SJSA1 (cell line): Measurements from ENCODE around the gene C5orf15. TPM values are rescaled to one million over a fixed set of nuclear protein-coding genes. Genes with fewer than 3 reads are reported as not detected.
"Not testable (repeated sequence)": the region's sequence is repeated elsewhere in the genome, so short reads cannot be mapped to it uniquely, and the experiment has no call there.

Experiments
- DNase-seq, 2 experiments: peaks; one replicate each; pipeline ENCODE4 v3.0.0-alpha.2; 2015 to 2020; ENCODE audit warnings: low spot score in 2 of 2, low read depth in 1 of 2
- H3K27ac ChIP-seq: fragments of 250-450 bp; sonication (Bioruptor Pico); 2 replicates; pipeline ENCODE4 v1.5.1; 2020; ENCODE audit warnings: mild to moderate bottlenecking, moderate library complexity
- H3K27me3 ChIP-seq: fragments of 250-450 bp; sonication (Bioruptor Pico); replicated peaks from 2 replicates; pipeline ENCODE4 v1.5.1; 2020; ENCODE audit warnings: mild to moderate bottlenecking, moderate library complexity
- H3K36me3 ChIP-seq: fragments of 250-450 bp; sonication (Bioruptor Pico); 2 replicates; pipeline ENCODE4 v1.5.1; 2020; ENCODE audit warnings: mild to moderate bottlenecking
- H3K4me1 ChIP-seq: fragments of 250-450 bp; sonication (Bioruptor Pico); replicated peaks from 2 replicates; pipeline ENCODE4 v1.6.1; 2021; ENCODE audit warnings: mild to moderate bottlenecking
- H3K4me3 ChIP-seq: fragments of 250-450 bp; sonication (Bioruptor Pico); 2 replicates; pipeline ENCODE4 v1.5.1; 2020; ENCODE audit warnings: mild to moderate bottlenecking
- H3K9me3 ChIP-seq: fragments of 250-450 bp; sonication (Bioruptor Pico); replicated peaks from 2 replicates; pipeline ENCODE4 v1.5.1; 2020; ENCODE audit warnings: mild to moderate bottlenecking
- total RNA-seq: library from RNA; depleted of rRNA; stranded (reverse); fragments of >200 nt; shearing (Covaris generic); gene quantifications from 2 replicates; pipeline ENCODE4 v1.2.3, GENCODE V29; 2014

C5orf15 gene
- total RNA-seq, 1 experiment from 2014 or later = 198 TPM

GRCh38 chr5:133962801-133963476 lies 5.5 kb downstream of the C5orf15 start:
- H3K27me3 ChIP-seq = no peaks in the 10 kb centered on the region
- no peaks in the 10 kb centered on the region for H3K9me3 ChIP-seq
- peak in 1 of 2 experiments; percentile 48 for DNase-seq
- no peak overlapping the region for H3K27ac ChIP-seq
- peaks cover 30% of the 10 kb centered on the region for H3K4me1 ChIP-seq
- no peak overlapping the region for H3K4me3 ChIP-seq
- H3K36me3 ChIP-seq = peaks cover 28% of the 10 kb centered on the region

GRCh38 chr5:133962131-133962530 lies 6.3 kb downstream of the C5orf15 start:
- Histone ChIP-seq H3K9me3 (no peaks in the 10 kb centered on the region), H3K4me3 (no peak overlapping the region), H3K27me3 (no peaks in the 10 kb centered on the region), H3K27ac (no peak overlapping the region), H3K36me3 (peaks cover 35% of the 10 kb centered on the region), H3K4me1 (peaks cover 25% of the 10 kb centered on the region)
- no peak for DNase-seq

- H3K27me3 ChIP-seq = no peaks in the 10 kb centered on the region
- H3K27ac ChIP-seq = no peak overlapping the region
- DNase-seq = no peak
- peaks cover 15% of the 10 kb centered on the region for H3K4me1 ChIP-seq
- no peaks in the 10 kb centered on the region for H3K9me3 ChIP-seq
- no peak overlapping the region for H3K4me3 ChIP-seq
- H3K36me3 ChIP-seq = peaks cover 46% of the 10 kb centered on the region
Measured at GRCh38 chr5:133959643-133960042, 8.8 kb downstream of the C5orf15 start.

DNA sequence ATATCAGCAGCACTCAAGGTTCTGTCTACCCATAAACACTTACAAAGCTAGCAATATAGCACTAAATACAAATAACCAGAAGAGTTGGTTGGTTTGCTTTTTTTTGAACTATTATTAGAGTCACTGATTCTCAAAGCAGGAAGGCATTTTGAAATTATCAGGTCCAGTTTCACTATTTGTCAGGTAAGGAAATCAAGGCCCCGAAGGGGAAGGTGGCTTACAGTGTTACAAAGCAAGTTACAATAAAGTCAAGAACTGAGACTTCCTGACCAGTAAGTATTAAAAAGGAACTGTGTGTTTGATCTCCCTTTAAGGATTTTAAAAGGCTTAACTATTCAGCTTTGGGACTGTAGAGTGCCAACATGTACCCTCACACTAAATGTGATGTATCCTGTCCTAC lies 10.8 kb downstream of the C5orf15 start:
- Histone ChIP-seq H3K4me1 (peaks cover 8% of the 10 kb centered on the region), H3K9me3 (no peaks in the 10 kb centered on the region), H3K27ac (no peak overlapping the region), H3K36me3 (peaks cover 50% of the 10 kb centered on the region), H3K4me3 (no peak overlapping the region), H3K27me3 (no peaks in the 10 kb centered on the region)
- DNase-seq = no peak

DNA sequence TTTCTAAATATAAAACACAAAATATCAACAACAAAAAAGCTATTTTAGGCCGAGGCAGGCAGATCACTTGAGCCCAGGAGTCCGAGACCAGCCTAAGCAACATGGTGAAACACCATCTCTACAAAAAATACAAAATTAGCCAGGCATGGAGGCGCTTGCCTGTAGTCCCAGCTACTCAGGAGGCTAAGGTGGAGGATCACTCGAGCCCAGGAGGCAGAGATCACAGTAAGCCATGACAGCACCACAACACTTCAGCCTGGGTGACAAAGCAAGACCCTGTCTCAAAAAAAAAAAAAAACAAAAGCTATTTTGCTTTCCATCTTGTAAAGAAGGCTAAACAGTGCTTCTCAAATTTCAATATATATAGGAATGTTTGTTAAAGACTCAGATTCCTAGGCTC lies 11.3 kb downstream of the C5orf15 start:
- no peak overlapping the region for H3K4me3 ChIP-seq
- peaks cover 50% of the 10 kb centered on the region for H3K36me3 ChIP-seq

DNA sequence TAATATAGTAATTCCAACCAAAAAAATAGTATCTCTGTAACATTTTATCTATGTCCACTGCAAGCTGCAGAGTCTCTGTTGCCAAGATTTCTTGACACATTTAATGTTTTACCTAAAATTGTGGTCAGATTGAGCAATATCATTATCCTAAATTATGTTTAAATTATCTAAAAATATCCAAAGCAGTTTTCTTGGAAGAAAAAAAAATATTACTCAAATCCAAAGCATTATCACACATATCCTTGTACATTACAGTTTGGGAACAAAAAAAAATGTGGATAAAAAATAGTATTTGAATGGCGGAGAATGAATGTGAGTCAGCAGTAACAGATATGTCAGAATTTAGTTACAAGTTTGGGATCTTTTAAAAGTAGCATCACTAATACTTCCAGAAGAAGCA lies 12.2 kb downstream of the C5orf15 start:
- peaks cover 50% of the 10 kb centered on the region for H3K36me3 ChIP-seq
- H3K27me3 ChIP-seq = not testable (repeated sequence)

More for the DNA sequence above, 11.3 kb downstream of the C5orf15 start:
- peaks cover 3% of the 10 kb centered on the region; the same call in 1 of the 2 replicates for H3K4me1 ChIP-seq
- H3K27me3 ChIP-seq = no peaks in the 10 kb centered on the region
- no peaks in the 10 kb centered on the region for H3K9me3 ChIP-seq
- no peak overlapping the region for H3K27ac ChIP-seq
- no peak for DNase-seq

DNA sequence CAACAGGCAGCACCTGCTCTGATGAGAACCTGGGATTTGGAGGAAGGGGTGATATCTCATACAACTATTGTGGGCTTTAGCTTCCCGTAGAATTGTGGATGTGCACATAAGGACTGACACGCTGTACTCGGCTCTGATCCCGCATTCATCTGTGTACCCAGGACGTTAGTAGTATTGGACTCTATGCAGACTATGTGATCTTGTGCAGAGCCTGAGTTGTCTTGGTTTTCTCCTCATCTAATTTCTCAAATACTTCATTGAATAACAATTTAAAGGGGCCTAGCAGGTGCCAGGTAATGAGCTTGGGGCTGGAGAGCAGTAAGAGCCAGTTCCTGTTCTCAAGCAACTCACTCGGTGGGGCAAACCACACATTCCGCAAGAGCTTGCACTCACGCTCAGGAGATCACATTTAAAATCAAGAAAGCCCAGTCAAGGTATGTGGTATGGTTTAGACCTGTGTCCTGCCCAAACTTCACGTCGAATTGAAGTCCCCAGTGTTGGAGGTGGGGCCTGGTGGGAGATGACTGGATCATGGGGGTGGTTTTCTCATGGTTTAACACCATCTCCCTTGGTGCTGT lies 14.8 kb downstream of the C5orf15 start:
- H3K36me3 ChIP-seq = peaks cover 39% of the 10 kb centered on the region
- no peaks in the 10 kb centered on the region for H3K27me3 ChIP-seq
- DNase-seq = no peak
- H3K4me3 ChIP-seq = no peak overlapping the region
- no peak overlapping the region for H3K27ac ChIP-seq
- H3K4me1 ChIP-seq = 0 out of 2 replicates have a peak, but pooled peaks cover 3% of the 10 kb centered on the region
- no peaks in the 10 kb centered on the region for H3K9me3 ChIP-seq

More for the DNA sequence above, 12.2 kb downstream of the C5orf15 start:
- H3K9me3 ChIP-seq, DNase-seq, H3K4me1 ChIP-seq, H3K27ac ChIP-seq, H3K4me3 ChIP-seq: not testable (repeated sequence)

GRCh38 chr5:133952729-133953567 lies 15.5 kb downstream of the C5orf15 start:
- H3K27ac ChIP-seq = no peak overlapping the region
- H3K4me1 ChIP-seq = 0 out of 2 replicates have a peak, but pooled peaks cover 3% of the 10 kb centered on the region
- H3K9me3 ChIP-seq = no peaks in the 10 kb centered on the region
- peaks cover 35% of the 10 kb centered on the region for H3K36me3 ChIP-seq
- no peak overlapping the region for H3K4me3 ChIP-seq
- DNase-seq = no peak
- H3K27me3 ChIP-seq = no peaks in the 10 kb centered on the region

DNA sequence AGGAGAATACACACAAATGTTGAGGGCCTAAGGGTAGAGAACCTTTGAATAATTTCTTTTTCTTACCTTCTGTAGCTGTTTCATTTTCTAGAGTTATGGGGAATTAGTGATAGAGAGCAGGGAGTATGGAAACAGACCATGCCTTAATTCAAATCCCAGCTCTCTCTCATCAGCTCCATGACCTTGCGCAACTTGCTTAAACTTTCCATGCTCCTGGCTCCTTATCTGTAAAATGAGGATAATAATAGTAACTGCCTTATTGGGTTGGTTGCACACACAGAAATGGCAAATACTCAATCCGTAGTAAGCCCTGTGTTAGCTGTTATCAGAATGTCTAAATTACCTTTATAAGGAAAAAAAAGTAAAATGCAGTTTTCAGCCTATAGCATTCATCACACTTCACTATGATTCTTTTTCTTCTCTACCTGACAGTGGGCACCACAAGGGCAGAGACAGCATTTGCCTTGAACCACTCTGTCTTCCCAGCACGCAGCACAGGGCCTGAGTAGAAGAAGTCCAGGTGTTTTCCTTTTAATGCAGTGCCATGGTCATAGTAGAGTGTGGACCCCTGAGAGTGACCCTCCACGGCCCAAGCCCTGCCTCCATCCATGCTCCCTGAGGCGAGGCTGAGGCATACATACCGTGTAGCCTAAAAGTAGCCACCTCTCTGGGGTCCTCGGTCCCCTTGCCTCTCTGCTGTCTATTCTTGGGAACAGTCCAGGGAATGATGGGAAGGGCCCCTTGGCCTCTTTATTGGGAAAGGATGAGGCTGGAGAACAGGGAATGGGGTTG lies 17.4 kb downstream of the C5orf15 start:
- Histone ChIP-seq H3K9me3 (no peaks in the 10 kb centered on the region), H3K4me1 (peaks cover 3% of the 10 kb centered on the region; the same call in 1 of the 2 replicates), H3K36me3 (peaks cover 18% of the 10 kb centered on the region), H3K27ac (no peak overlapping the region), H3K27me3 (no peaks in the 10 kb centered on the region), H3K4me3 (no peak overlapping the region)
- DNase-seq = no peak

DNA sequence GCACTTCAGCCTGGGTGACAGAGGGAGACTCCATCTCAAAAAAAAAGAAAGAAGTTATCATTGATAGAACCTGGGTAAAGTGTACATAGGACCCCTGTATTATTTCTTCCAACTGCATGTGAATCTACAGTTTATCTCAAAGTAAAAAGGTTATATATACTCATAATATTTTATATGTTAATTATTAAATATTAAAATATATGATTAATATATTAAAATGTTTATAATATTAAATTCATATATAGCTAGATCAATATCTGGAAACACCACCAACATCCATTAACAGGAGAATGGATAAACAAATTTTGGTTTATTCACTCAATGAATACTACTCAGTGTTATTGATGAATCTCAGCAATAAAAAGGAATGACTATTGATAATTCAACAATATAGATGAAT lies 19.7 kb downstream of the C5orf15 start:
- H3K4me3 ChIP-seq = no peak overlapping the region
- H3K4me1 ChIP-seq = peaks cover 3% of the 10 kb centered on the region; the same call in 1 of the 2 replicates
- H3K9me3 ChIP-seq = no peaks in the 10 kb centered on the region
- no peak for DNase-seq
- H3K27ac ChIP-seq = no peak overlapping the region
- H3K36me3 ChIP-seq = peaks cover 5% of the 10 kb centered on the region; the same call in 1 of the 2 replicates
- no peaks in the 10 kb centered on the region for H3K27me3 ChIP-seq

DNA sequence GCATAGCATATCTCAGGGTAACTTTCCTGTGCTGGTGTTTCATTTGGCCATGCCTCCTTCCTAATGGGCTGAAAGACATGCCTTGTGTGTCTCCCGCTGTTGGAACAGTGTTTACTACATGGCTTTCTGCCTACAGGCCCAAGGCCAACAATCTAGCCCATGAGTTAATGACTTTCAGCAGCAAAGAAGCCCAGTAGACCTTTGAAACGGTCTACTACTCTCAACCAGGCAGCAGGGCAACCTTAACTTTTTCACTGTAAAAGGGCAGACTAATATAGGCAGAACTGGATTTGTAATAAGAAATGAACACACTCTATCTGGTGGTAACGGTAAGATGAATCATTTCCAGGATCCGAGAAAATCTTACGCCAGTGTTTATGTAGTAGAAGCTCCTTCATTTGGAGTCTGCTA lies 21.0 kb downstream of the C5orf15 start:
- Histone ChIP-seq H3K9me3 (no peaks in the 10 kb centered on the region), H3K4me3 (no peak overlapping the region), H3K27me3 (no peaks in the 10 kb centered on the region), H3K27ac (no peak overlapping the region), H3K4me1 (no peaks in the 10 kb centered on the region; the same call in 1 of the 2 replicates), H3K36me3 (no peaks in the 10 kb centered on the region)
- DNase-seq = no peak

GRCh38 chr5:133945568-133945967 lies 22.9 kb downstream of the C5orf15 start:
- DNase-seq = no peak
- no peak overlapping the region for H3K4me3 ChIP-seq

More at GRCh38 chr5:133945568-133945967, 22.9 kb downstream of the C5orf15 start:
- no peaks in the 10 kb centered on the region for H3K36me3 ChIP-seq
- H3K9me3 ChIP-seq = no peaks in the 10 kb centered on the region
- no peaks in the 10 kb centered on the region; the same call in 1 of the 2 replicates for H3K4me1 ChIP-seq
- no peak overlapping the region for H3K27ac ChIP-seq
- H3K27me3 ChIP-seq = no peaks in the 10 kb centered on the region
